DND-41 (cell line): Measurements from ENCODE around the gene BCL7B.
"Not testable (repeated sequence)": the region's sequence is repeated elsewhere in the genome, so short reads cannot be mapped to it uniquely, and the experiment has no call there.

Experiments
- ATAC-seq: fragments of 200-7000 bp; cut with Tn5 transposase; 3 replicates; pipeline ENCODE4 v1.9.1; 2021; ENCODE audit warnings: low read depth; ENCODE audit not compliant: insufficient read depth
- DNase-seq: peaks from one replicate; pipeline ENCODE4 v3.0.0-alpha.2; 2020
- H2AFZ ChIP-seq: 2 replicates; pipeline ENCODE4 v1.6.0; 2012; ENCODE audit warnings: low read depth, low read length
- H3K27ac ChIP-seq: 2 replicates; pipeline ENCODE4 v1.5.1; 2012; ENCODE audit warnings: low read length, inconsistent platforms
- H3K27me3 ChIP-seq: fragments of 200-600 bp; sonication (generic); 2 replicates; pipeline ENCODE4 v1.6.0; 2012; ENCODE audit warnings: low read length, mild to moderate bottlenecking, inconsistent platforms; ENCODE audit not compliant: insufficient read depth, poor library complexity
- H3K36me3 ChIP-seq: 2 replicates; pipeline ENCODE4 v1.5.1; 2012; ENCODE audit warnings: low read length, inconsistent platforms; ENCODE audit not compliant: insufficient read depth
- H3K4me1 ChIP-seq: 2 replicates; pipeline ENCODE4 v1.5.1; 2012; ENCODE audit warnings: mild to moderate bottlenecking, low read length; ENCODE audit not compliant: insufficient read depth
- H3K4me2 ChIP-seq: 2 replicates; pipeline ENCODE4 v1.6.0; 2012; ENCODE audit warnings: mild to moderate bottlenecking, moderate library complexity, low read length, inconsistent platforms; ENCODE audit not compliant: insufficient read depth
- H3K4me3 ChIP-seq, 2 experiments: fragments of 200-600 bp in 1 of 2; shearing (Covaris generic) in 1 of 2; 2 replicates each; pipeline ENCODE4 v1.5.1; 2012 to 2016; ENCODE audit warnings: inconsistent platforms in 2 of 2, low read length in 2 of 2, mild to moderate bottlenecking in 2 of 2, low read depth in 1 of 2, moderate library complexity in 1 of 2
- H3K79me2 ChIP-seq: 2 replicates; pipeline ENCODE4 v1.6.0; 2012; ENCODE audit warnings: low read length, inconsistent platforms; ENCODE audit not compliant: insufficient read depth
- H3K9ac ChIP-seq: 2 replicates; pipeline ENCODE4 v1.6.0; 2012; ENCODE audit warnings: low read depth, mild to moderate bottlenecking, inconsistent platforms, low read length, moderate library complexity
- H3K9me3 ChIP-seq: 2 replicates; pipeline ENCODE4 v1.5.1; 2012; ENCODE audit warnings: low read length, moderate library complexity, mild to moderate bottlenecking, inconsistent platforms; ENCODE audit not compliant: insufficient read depth, severe bottlenecking
- H4K20me1 ChIP-seq: 2 replicates; pipeline ENCODE4 v1.6.0; 2012; ENCODE audit warnings: low read length; ENCODE audit not compliant: insufficient read depth
- CTCF ChIP-seq: IDR thresholded peaks from 2 replicates; pipeline ENCODE4 v1.5.1; 2012; ENCODE audit warnings: borderline replicate concordance, low read length, moderate library complexity, mild to moderate bottlenecking; ENCODE audit not compliant: poor library complexity, severe bottlenecking; ENCODE audit errors: extremely low read depth
- EZH2 ChIP-seq: IDR thresholded peaks from 3 replicates; pipeline ENCODE4 v1.6.1; 2012; ENCODE audit warnings: borderline replicate concordance, low read depth, mild to moderate bottlenecking, moderate library complexity, low read length, inconsistent platforms; ENCODE audit not compliant: severe bottlenecking

Gene BCL7B

GRCh38 chr7:73532224-73532623, 25.3 kb downstream of the BCL7B start:
- no peaks in the 10 kb centered on the region for H3K27me3 ChIP-seq
- TF ChIP-seq CTCF (no peak), EZH2 (no peak)
- peaks cover 16% of the 10 kb centered on the region for H3K79me2 ChIP-seq
- H2AFZ ChIP-seq, result no peak overlapping the region
- peaks cover 27% of the 10 kb centered on the region for H3K36me3 ChIP-seq
- H3K9ac ChIP-seq, result no peak overlapping the region
- H3K4me2 ChIP-seq, result no peak overlapping the region
- H3K4me3 ChIP-seq, result no peak overlapping the region
- H4K20me1 ChIP-seq, result no peaks in the 10 kb centered on the region
- peaks cover 23% of the 10 kb centered on the region for H3K4me1 ChIP-seq
- H3K9me3 ChIP-seq, result no peaks in the 10 kb centered on the region
- no peak for DNase-seq
- H3K27ac ChIP-seq, result no peak overlapping the region
- no peak for ATAC-seq

- Histone ChIP-seq H3K27me3 (no peaks in the 10 kb centered on the region), H3K36me3 (peaks cover 14% of the 10 kb centered on the region; the same call in 1 of the 2 replicates), H3K27ac (no peak overlapping the region), H3K4me3 (no peak overlapping the region), H4K20me1 (no peaks in the 10 kb centered on the region), H3K4me1 (peaks cover 37% of the 10 kb centered on the region), H3K9ac (no peak overlapping the region), H3K79me2 (peaks cover 19% of the 10 kb centered on the region), H3K9me3 (no peaks in the 10 kb centered on the region), H3K4me2 (no peak overlapping the region), H2AFZ (no peak overlapping the region)
- TF ChIP-seq EZH2 (no peak), CTCF (no peak)
- no peak for DNase-seq
- no peak for ATAC-seq
Measured at GRCh38 chr7:73530800-73531199, 26.7 kb downstream of the BCL7B start.

GRCh38 chr7:73526896-73527821, 30.3 kb downstream of the BCL7B start:
- H3K4me2 ChIP-seq, result peak overlapping the region; percentile 57
- no peaks in the 10 kb centered on the region for H3K27me3 ChIP-seq
- H3K9ac ChIP-seq, result peak overlapping the region; percentile 46
- H3K9me3 ChIP-seq, result no peaks in the 10 kb centered on the region
- H3K27ac ChIP-seq, result peak overlapping the region; percentile 85
- ATAC-seq (peak; percentile 43), DNase-seq (peak; percentile 74)
- H3K36me3 ChIP-seq, result no peaks in the 10 kb centered on the region
- H3K4me3 ChIP-seq, result no peak overlapping the region
- peaks cover 69% of the 10 kb centered on the region for H3K4me1 ChIP-seq
- peaks cover 36% of the 10 kb centered on the region for H3K79me2 ChIP-seq
- TF ChIP-seq CTCF (no peak), EZH2 (no peak)
- H4K20me1 ChIP-seq, result no peaks in the 10 kb centered on the region
- no peak overlapping the region for H2AFZ ChIP-seq

GRCh38 chr7:73526158-73526494, 31.4 kb downstream of the BCL7B start:
- not testable (repeated sequence) for H3K9me3 ChIP-seq, H3K36me3 ChIP-seq, ATAC-seq, DNase-seq, H4K20me1 ChIP-seq, H2AFZ ChIP-seq, H3K27me3 ChIP-seq
- Histone ChIP-seq H3K27ac (peak overlapping the region; percentile 94), H3K4me2 (peak overlapping the region; percentile 88), H3K79me2 (peaks cover 45% of the 10 kb centered on the region), H3K4me1 (peaks cover 69% of the 10 kb centered on the region), H3K9ac (peak overlapping the region; percentile 66), H3K4me3 (peak overlapping the region in 1 of 2 experiments; percentile 57; a peak in 3 of 4 replicates)
